Activated gamma-delta T cell (primary cell): Measurements from ENCODE around the gene PACSIN2.

Experiments used
- DNase-seq: peaks from one replicate; lab custom pipeline; 2025; lab: John Stamatoyannopoulos, UW

PACSIN2 gene

GRCh38 chr22:42905702-42906183 is 109.2 kb downstream of the PACSIN2 start:
- no peak for DNase-seq

- DNase-seq = no peak
These were observed 109.7 kb downstream of the PACSIN2 start for GRCh38 chr22:42905217-42905616.

GRCh38 chr22:42904050-42904449 is 110.9 kb downstream of the PACSIN2 start:
- DNase-seq = no peak

- DNase-seq = no peak
These were observed 112.0 kb downstream of the PACSIN2 start for GRCh38 chr22:42902875-42903510.

- DNase-seq = no peak
These were observed 113.0 kb downstream of the PACSIN2 start for GRCh38 chr22:42901790-42902508.

GRCh38 chr22:42897960-42898359 is 117.0 kb downstream of the PACSIN2 start:
- no peak for DNase-seq

- DNase-seq = no peak
These were observed 119.4 kb downstream of the PACSIN2 start for GRCh38 chr22:42895541-42895981.

- no peak for DNase-seq
These were observed 119.9 kb downstream of the PACSIN2 start for GRCh38 chr22:42895087-42895486.

- DNase-seq = no peak
These were observed 121.4 kb downstream of the PACSIN2 start for GRCh38 chr22:42893371-42894150.

- no peak for DNase-seq
These were observed 122.2 kb downstream of the PACSIN2 start for GRCh38 chr22:42892571-42893316.

GRCh38 chr22:42892156-42892555 is 122.8 kb downstream of the PACSIN2 start:
- DNase-seq = no peak

- no peak for DNase-seq
These were observed 123.3 kb downstream of the PACSIN2 start for GRCh38 chr22:42891696-42892095.

GRCh38 chr22:42891008-42891407 is 123.9 kb downstream of the PACSIN2 start:
- DNase-seq = no peak

GRCh38 chr22:42889304-42889703 is 125.6 kb downstream of the PACSIN2 start:
- DNase-seq = no peak

- DNase-seq = no peak
These were observed 127.1 kb downstream of the PACSIN2 start for GRCh38 chr22:42887523-42888507.

- no peak for DNase-seq
These were observed 127.8 kb downstream of the PACSIN2 start for GRCh38 chr22:42887120-42887519.

GRCh38 chr22:42885446-42885845 is 129.5 kb downstream of the PACSIN2 start:
- no peak for DNase-seq

GRCh38 chr22:42884616-42885375 is 130.2 kb downstream of the PACSIN2 start:
- DNase-seq = no peak

- DNase-seq = no peak
These were observed 131.0 kb downstream of the PACSIN2 start for GRCh38 chr22:42883970-42884369.

GRCh38 chr22:42883121-42883520 is 131.8 kb downstream of the PACSIN2 start:
- no peak for DNase-seq
